ENCODE results near the gene NME7.

Gene NME7

GRCh38 chr1:169100651-169101088 lies 266.9 kb downstream of the NME7 start:
- H3K9me2 ChIP-seq (ENCODE audit: low read depth, low read length) = no peaks in the 10 kb centered on the region
- H3K36me3 ChIP-seq (ENCODE audit: insufficient read depth, low read length) = no peaks in the 10 kb centered on the region
- no peaks in the 10 kb centered on the region for H3K9me3 ChIP-seq (ENCODE audit: low read length)
- peaks cover 8% of the 10 kb centered on the region for H3K4me1 ChIP-seq (ENCODE audit: insufficient read depth, low read length, severe bottlenecking)
- H4K20me1 ChIP-seq (ENCODE audit: insufficient read depth, low read length) = no peaks in the 10 kb centered on the region
- no peaks in the 10 kb centered on the region for H3F3A ChIP-seq (ENCODE audit: insufficient read depth, low read length)
- no peak overlapping the region for H3K9ac ChIP-seq (ENCODE audit: low read length)
- no peak overlapping the region for H3K27ac ChIP-seq (ENCODE audit: low read depth, low read length, poor library complexity, severe bottlenecking)
- TF ChIP-seq EZH2 (IDR thresholded peaks at IDR 0.05; ENCODE audit: borderline replicate concordance, low read length) (no peak), CTCF (IDR thresholded peaks at IDR 0.05; ENCODE audit: low read length) (no peak)
- H3K79me2 ChIP-seq (ENCODE audit: insufficient read depth, low read length) = no peaks in the 10 kb centered on the region
- no peak overlapping the region for H2AFZ ChIP-seq (ENCODE audit: low read length)
- H3K27me3 ChIP-seq (ENCODE audit: insufficient read depth, low read length) = no peaks in the 10 kb centered on the region
- no peak overlapping the region for H3K4me3 ChIP-seq (ENCODE audit: low read depth, low read length, poor library complexity, severe bottlenecking)
- no peak overlapping the region for H3K4me2 ChIP-seq (ENCODE audit: low read length)

GRCh38 chr1:169100208-169100607 lies 267.4 kb downstream of the NME7 start:
- Histone ChIP-seq H3K4me3 (ENCODE audit: low read depth, low read length, poor library complexity, severe bottlenecking) (no peak overlapping the region), H3K4me1 (ENCODE audit: insufficient read depth, low read length, severe bottlenecking) (peaks cover 4% of the 10 kb centered on the region)

GRCh38 chr1:169099561-169099960 lies 268.0 kb downstream of the NME7 start:
- Histone ChIP-seq H2AFZ (ENCODE audit: low read length) (no peak overlapping the region), H3K4me1 (ENCODE audit: insufficient read depth, low read length, severe bottlenecking) (no peaks in the 10 kb centered on the region), H3F3A (ENCODE audit: insufficient read depth, low read length) (no peaks in the 10 kb centered on the region), H3K27ac (ENCODE audit: low read depth, low read length, poor library complexity, severe bottlenecking) (no peak overlapping the region), H4K20me1 (ENCODE audit: insufficient read depth, low read length) (no peaks in the 10 kb centered on the region), H3K4me3 (ENCODE audit: low read depth, low read length, poor library complexity, severe bottlenecking) (no peak overlapping the region), H3K79me2 (ENCODE audit: insufficient read depth, low read length) (no peaks in the 10 kb centered on the region), H3K9ac (ENCODE audit: low read length) (no peak overlapping the region), H3K9me2 (ENCODE audit: low read depth, low read length) (no peaks in the 10 kb centered on the region), H3K36me3 (ENCODE audit: insufficient read depth, low read length) (no peaks in the 10 kb centered on the region), H3K4me2 (ENCODE audit: low read length) (no peak overlapping the region), H3K9me3 (ENCODE audit: low read length) (no peaks in the 10 kb centered on the region), H3K27me3 (ENCODE audit: insufficient read depth, low read length) (peaks cover 7% of the 10 kb centered on the region; the same call in 1 of the 2 replicates)
- no peak for TF ChIP-seq EZH2 (IDR thresholded peaks at IDR 0.05; ENCODE audit: borderline replicate concordance, low read length)

More at GRCh38 chr1:169100208-169100607, 267.4 kb downstream of the NME7 start:
- Histone ChIP-seq H3F3A (ENCODE audit: insufficient read depth, low read length) (no peaks in the 10 kb centered on the region), H3K27me3 (ENCODE audit: insufficient read depth, low read length) (peaks cover 1% of the 10 kb centered on the region; the same call in 1 of the 2 replicates), H2AFZ (ENCODE audit: low read length) (no peak overlapping the region), H3K9ac (ENCODE audit: low read length) (no peak overlapping the region), H3K9me2 (ENCODE audit: low read depth, low read length) (no peaks in the 10 kb centered on the region), H3K4me2 (ENCODE audit: low read length) (no peak overlapping the region), H3K36me3 (ENCODE audit: insufficient read depth, low read length) (no peaks in the 10 kb centered on the region), H3K9me3 (ENCODE audit: low read length) (no peaks in the 10 kb centered on the region), H4K20me1 (ENCODE audit: insufficient read depth, low read length) (no peaks in the 10 kb centered on the region), H3K79me2 (ENCODE audit: insufficient read depth, low read length) (no peaks in the 10 kb centered on the region), H3K27ac (ENCODE audit: low read depth, low read length, poor library complexity, severe bottlenecking) (no peak overlapping the region)
- TF ChIP-seq EZH2 (IDR thresholded peaks at IDR 0.05; ENCODE audit: borderline replicate concordance, low read length) = no peak
- TF ChIP-seq CTCF (IDR thresholded peaks at IDR 0.05; ENCODE audit: low read length) = no peak

GRCh38 chr1:169098380-169098779 lies 269.2 kb downstream of the NME7 start:
- H3K9me2 ChIP-seq (ENCODE audit: low read depth, low read length) = no peaks in the 10 kb centered on the region
- H3F3A ChIP-seq (ENCODE audit: insufficient read depth, low read length) = no peaks in the 10 kb centered on the region
- H3K4me2 ChIP-seq (ENCODE audit: low read length) = no peak overlapping the region
- no peaks in the 10 kb centered on the region for H4K20me1 ChIP-seq (ENCODE audit: insufficient read depth, low read length)
- H3K4me3 ChIP-seq (ENCODE audit: low read depth, low read length, poor library complexity, severe bottlenecking) = no peak overlapping the region
- no peaks in the 10 kb centered on the region for H3K9me3 ChIP-seq (ENCODE audit: low read length)
- H3K79me2 ChIP-seq (ENCODE audit: insufficient read depth, low read length) = no peaks in the 10 kb centered on the region
- H3K9ac ChIP-seq (ENCODE audit: low read length) = no peak overlapping the region
- H2AFZ ChIP-seq (ENCODE audit: low read length) = no peak overlapping the region
- no peaks in the 10 kb centered on the region for H3K4me1 ChIP-seq (ENCODE audit: insufficient read depth, low read length, severe bottlenecking)
- no peaks in the 10 kb centered on the region for H3K36me3 ChIP-seq (ENCODE audit: insufficient read depth, low read length)
- H3K27ac ChIP-seq (ENCODE audit: low read depth, low read length, poor library complexity, severe bottlenecking) = no peak overlapping the region
- peaks cover 7% of the 10 kb centered on the region; the same call in 1 of the 2 replicates for H3K27me3 ChIP-seq (ENCODE audit: insufficient read depth, low read length)
- TF ChIP-seq CTCF (IDR thresholded peaks at IDR 0.05; ENCODE audit: low read length) (no peak), EZH2 (IDR thresholded peaks at IDR 0.05; ENCODE audit: borderline replicate concordance, low read length) (no peak)

Measured in OCI-LY1 (cell line).